Fibroblast of skin of right quadriceps (primary cell): ENCODE results near the gene CXCL9.
"Not testable (repeated sequence)": the region's sequence is repeated elsewhere in the genome, so short reads cannot be mapped to it uniquely, and the experiment has no call there.

Source experiments
- DNase-seq: peaks from one replicate; pipeline ENCODE4 v3.0.0-alpha.2; 2013

CXCL9 gene

DNA sequence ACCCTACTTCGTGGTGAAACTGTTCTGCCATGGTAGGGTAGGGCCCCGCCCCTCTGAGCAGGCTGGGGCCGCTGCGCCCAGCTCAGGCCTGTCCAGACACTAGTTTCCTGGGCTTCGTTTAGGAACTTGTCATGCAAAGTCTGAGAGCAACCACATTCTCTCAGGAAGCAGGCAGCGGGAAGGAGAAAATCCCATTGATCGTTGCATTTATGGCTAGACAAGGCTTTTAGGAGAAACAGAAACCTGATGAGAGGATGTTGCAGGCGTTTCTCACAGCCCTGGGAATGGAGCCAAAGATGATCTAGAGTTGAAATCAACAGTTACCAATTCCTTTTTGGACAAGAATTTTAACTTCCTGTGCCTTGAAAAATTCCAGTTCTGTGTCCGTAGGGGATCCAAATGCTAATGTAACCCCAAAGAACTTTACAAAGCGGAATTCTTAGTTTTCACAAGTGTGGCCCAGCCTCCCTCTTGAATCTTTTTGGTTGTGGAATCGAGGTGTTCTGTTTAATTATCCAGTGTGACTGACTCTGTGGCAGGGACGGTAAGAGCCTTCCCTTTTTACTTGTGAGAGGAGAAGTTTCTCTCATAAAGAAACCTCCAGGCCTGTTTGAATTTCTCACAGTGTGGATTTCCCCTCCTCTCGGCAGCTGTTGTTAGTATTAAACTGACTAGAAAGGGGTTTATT, 4.5 kb upstream of the CXCL9 start:
- DNase-seq: peak; percentile 83

DNA sequence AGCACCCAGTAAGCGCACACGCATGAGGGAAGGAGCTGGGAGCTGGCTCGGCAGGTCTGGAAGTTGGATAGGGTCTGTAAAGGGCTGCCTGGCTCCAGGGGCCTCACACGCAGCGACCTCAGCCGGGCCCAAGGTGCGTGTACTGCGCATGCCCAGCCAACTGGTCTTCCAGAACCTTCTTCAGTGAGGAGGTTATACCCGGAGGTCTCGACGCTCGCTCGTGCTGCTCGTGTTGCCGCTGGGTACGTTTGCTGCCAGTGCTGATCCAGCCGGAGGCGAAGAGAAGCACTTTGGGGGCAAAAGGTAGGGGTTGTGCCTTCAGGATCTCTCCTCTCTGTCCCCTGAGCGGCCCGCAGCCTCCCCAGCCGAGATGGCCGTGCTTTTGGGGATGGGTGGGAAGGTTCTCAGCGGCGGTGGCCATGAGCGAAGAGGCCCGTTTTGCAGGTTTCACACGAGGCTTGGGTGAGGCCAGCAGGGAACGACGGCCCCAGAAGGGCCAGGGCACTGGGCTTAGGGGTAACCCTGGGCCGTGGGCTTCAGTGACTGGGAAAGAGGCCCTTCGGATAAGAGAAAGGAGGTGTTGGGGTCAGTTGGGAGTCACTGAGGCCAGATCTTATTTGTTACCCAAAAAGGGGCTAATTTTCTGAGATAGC, 3.8 kb upstream of the CXCL9 start:
- no peak for DNase-seq

DNA sequence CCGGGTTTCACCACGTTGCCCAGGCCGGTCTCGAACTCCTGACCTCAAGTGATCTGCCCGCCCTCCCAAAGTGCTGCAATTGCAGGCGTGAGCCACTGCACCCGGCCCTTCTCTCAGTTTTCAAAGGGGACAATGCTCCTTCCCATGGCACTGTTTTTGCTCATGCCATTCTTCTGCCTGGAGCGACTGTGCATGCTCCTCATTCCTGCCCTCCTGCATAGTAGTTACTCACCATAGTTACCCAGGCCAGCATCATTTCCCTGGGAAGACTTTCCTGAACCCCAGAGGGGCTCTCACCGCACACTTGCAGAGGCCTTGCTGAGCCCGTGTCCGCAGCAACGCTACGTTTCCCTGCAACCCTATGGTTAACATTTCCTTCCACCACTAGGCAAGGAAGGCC, 3.3 kb upstream of the CXCL9 start:
- DNase-seq: no peak

GRCh38 chr4:76009311-76009710, 2.0 kb upstream of the CXCL9 start:
- DNase-seq: no peak

GRCh38 chr4:76003620-76004019, 3.7 kb downstream of the CXCL9 start:
- no peak for DNase-seq

DNA sequence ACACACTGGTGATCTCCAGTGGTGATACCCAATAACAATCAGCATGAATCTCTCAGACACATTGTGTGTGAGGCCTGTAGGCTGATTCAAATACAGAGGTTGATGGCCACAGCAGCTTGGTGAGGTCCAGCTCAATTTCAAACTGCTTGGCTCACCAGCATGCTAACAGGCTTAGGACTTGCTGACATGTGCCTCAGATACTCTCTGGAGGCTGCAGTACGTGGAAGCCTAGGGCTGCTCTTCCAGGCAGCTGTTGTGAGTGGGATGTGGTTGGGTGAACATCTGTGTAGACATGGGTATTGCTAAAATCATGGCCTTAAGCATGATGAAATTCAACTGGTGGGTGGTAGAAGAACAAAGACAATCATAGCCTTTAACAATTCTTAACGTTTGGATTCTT, 4.3 kb downstream of the CXCL9 start:
- DNase-seq: no peak

GRCh38 chr4:76002176-76002575, 5.1 kb downstream of the CXCL9 start:
- DNase-seq: peak; percentile 11

GRCh38 chr4:76001700-76002099, 5.6 kb downstream of the CXCL9 start:
- no peak for DNase-seq

DNA sequence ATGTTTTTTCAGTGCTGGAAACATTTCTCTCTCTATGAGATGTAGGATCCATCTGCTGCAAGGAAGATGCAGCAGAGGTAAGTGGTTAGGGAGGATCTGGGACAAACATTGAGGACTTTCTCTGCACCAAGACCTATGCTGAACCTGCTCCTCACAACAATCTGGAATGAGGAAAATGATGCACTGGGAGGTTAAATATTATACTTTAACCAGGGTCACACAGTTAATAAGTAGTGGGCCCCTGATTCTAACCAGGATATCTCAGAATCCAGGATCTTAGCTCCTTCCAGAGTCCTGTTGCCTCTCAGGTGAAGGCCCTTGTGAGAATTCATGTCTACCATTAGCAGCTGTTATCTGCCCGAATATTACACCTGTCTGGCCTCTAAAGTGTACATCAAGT, 7.0 kb downstream of the CXCL9 start:
- DNase-seq: no peak

DNA sequence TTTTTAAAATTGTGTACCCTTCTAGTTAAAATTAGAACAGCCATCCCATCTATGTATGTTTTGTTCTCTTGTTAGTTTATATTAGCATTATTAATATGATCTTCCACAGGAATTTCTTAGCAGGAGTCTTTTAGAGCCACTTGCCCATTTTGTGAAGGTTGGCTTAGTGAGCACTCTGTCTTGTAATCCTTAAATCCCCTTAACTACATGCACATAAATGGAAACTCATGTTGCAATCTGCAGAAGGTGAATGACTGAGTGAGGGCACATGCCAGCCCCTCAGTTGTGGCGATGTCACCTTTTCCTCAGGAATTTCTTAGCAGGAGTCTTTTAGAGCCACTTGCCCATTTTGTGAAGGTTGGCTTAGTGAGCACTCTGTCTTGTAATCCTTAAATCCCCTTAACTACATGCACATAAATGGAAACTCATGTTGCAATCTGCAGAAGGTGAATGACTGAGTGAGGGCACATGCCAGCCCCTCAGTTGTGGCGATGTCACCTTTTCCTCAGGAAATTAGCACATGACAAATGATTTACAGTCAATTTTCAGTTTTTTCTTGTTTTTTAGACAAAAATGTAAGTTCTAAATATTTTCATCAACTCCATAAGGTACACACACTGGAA, 8.7 kb downstream of the CXCL9 start:
- DNase-seq: not testable (repeated sequence)

DNA sequence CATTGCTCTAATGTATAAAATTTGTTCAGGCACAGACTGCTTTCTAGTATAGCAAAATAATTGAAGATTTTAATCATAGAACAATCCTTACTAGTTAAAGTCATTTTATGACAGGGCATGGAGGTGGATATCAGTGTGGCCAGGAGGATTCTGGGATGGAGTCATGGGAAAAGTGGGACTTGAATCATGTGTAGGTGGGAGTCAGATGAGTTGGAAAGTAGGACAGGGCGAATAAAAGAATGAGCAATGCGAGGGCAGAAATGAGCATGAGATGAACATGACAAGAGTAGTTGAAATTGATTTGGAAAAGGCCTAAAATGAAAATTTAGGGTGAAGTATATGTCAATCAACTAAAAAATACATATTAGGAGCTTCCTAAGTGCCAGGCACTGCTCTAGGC, 9.4 kb downstream of the CXCL9 start:
- DNase-seq: no peak

- no peak for DNase-seq
Observed at GRCh38 chr4:75997081-75997480, 10.2 kb downstream of the CXCL9 start.

- peak; percentile 44 for DNase-seq
Observed at GRCh38 chr4:75995727-75996126, 11.6 kb downstream of the CXCL9 start.

DNA sequence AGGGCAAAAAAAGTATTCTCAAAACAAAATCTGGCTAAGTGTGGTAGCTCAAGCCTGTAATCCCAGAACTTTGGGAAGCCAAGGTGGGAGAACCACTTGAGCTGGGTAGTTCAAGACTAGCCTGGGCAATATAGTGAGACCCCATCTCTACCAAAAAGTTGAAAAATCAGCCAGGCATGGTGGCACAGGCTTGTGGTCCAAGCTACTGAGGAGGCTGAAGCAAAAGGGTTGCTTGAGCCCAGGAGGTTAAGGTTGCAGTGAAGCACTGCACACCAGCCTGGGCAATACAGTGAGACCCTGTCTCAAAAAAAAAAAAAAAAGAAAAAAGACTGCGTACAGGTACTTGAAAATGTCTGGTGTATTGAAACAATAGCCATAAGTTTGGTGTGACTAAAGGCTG, 14.8 kb downstream of the CXCL9 start:
- DNase-seq: no peak

DNA sequence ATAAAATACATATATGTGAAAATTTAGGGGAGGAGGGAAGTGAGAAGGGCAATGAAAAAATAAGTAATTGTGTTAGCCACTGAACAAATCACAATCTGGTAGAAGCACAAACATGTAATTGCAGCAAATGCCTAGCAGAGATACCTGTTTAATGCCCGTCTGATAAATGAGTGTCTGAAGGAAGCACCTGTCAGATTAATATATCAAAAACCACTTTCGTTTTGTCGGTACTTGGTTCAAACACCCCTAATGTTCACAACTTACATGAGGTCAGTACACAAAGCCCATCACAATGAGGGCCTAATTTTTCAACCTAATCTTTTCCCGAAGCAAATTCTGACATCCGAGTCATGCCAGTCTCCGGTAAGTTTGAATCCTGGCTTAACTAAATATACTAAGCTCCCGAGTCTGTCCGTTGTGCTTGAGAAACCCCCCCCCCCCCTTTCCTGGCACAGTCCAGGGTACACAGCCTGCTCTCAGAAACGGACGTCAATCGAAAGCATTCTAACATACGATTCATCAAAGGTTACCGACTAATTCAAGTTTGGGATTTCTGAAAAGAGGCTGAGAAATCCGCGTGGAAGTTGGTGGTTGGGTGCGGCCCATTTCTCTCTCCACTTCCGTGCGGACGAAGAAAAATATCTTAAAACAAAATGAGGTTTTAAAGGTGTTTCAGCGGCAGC, 17.3 kb downstream of the CXCL9 start:
- DNase-seq: no peak

- peak; percentile 91 for DNase-seq
Observed at GRCh38 chr4:75985116-75985515, 22.2 kb downstream of the CXCL9 start.

DNA sequence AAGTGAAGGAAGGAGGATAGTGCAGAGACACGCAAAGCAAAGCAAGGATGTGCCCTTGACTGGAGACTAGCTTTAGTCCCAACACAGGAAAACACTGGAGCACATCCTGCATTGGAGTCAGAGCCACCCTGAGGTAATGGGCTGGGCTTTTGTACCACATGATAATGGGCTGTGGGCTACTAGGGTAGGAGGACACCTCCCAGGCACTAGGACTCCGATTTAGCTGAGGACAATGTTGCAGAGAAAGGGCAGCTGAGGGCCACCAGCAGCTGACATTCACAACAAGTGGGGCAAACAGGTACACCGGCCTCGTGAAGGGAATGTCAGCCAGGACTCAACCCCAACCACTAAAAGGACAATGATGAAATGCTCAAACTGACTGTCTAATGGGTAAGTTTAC, 26.7 kb downstream of the CXCL9 start:
- DNase-seq: no peak

DNA sequence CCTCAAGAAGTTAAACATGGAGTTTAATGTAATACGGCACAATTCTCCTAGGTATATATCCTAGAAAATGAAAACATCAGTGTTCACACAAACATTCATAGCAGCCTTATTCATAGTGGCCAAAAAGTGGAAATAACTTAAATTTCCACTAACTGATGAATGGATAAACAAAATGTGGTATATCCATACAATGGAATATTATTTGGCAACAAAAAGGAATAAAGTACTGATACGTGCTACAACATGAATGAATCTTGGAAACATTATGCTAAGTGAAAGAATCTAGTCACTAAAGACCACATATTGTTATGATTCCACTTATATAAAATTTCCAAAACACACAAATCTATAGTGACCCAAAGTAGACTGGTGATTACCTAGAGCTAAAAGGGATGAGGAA, 31.1 kb downstream of the CXCL9 start:
- DNase-seq: no peak

- DNase-seq: no peak
Observed at GRCh38 chr4:75973766-75974165, 33.5 kb downstream of the CXCL9 start.

DNA sequence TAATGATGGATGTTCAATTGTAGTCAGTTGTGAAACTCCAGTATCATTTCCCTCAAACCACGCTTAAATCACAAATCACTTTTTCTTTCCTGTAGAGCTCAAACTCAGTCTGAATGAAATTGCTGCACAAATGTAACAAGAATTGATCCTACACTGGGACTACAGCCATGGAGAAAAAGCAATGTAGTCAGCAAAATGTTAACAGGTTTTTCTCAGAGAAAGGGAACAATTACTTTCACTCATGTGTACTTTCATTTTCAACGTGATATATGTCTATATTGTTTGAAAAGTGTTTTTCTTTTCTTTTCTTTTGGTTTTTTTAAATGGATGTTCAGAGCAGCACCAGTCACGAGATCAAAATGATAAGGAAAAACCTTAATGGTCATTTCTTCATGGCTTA, 39.2 kb downstream of the CXCL9 start:
- DNase-seq: no peak

- no peak for DNase-seq
Observed at GRCh38 chr4:75963558-75963957, 43.8 kb downstream of the CXCL9 start.

DNA sequence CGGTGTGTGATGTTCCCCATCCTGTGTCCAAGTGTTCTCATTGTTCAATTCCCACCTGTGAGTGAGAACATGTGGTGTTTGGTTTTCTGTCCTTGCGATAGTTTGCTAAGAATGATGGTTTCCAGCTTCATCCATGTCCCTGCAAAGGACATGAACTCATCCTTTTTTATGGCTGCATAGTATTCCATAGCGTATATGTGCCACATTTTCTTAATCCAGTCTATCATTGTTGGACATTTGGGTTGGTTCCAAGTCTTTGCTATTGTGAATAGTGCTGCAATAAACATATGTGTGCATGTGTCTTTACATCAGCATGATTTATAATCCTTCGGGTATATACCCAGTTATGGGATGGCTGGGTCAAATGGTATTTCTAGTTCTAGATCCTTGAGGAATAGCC, 45.2 kb downstream of the CXCL9 start:
- DNase-seq: not testable (repeated sequence)

DNA sequence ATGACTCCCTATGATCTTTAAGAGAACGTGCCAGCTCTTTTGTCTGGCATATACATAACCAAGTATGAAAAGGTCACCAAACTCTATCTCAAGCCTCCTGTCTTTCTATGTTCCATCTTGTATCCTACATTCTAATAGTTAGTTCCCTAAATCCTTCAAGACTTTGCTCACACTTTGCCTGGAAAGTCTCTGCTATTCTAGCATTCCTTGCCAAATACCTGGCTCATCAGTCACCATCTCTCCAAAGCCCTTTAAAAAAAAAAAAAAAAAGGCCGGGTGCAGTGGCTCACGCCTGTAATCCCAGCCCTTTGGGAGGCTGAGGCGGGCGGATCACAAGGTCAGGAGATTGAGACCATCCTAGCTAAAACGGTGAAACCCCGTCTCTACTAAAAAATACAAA, 48.8 kb downstream of the CXCL9 start:
- not testable (repeated sequence) for DNase-seq

GRCh38 chr4:75954811-75955210, 52.5 kb downstream of the CXCL9 start:
- DNase-seq: not testable (repeated sequence)
